ENCODE results near the gene CDH23.

CDH23 gene

GRCh38 chr10:71623098-71623985 lies 226.6 kb downstream of the CDH23 start:
- no peak for DNase-seq (ENCODE audit: low read depth)

- DNase-seq (ENCODE audit: low read depth): no peak
Observed at GRCh38 chr10:71623986-71624291, 227.2 kb downstream of the CDH23 start.

- no peak for DNase-seq (ENCODE audit: low read depth)
Observed at GRCh38 chr10:71625445-71626175, 228.9 kb downstream of the CDH23 start.

GRCh38 chr10:71627230-71627939 lies 230.7 kb downstream of the CDH23 start:
- DNase-seq (ENCODE audit: low read depth): no peak

GRCh38 chr10:71627956-71628355 lies 231.2 kb downstream of the CDH23 start:
- DNase-seq (ENCODE audit: low read depth): no peak

- DNase-seq (ENCODE audit: low read depth): no peak
Observed at GRCh38 chr10:71629131-71629530, 232.4 kb downstream of the CDH23 start.

- DNase-seq (ENCODE audit: low read depth): no peak
Observed at GRCh38 chr10:71630168-71630567, 233.4 kb downstream of the CDH23 start.

GRCh38 chr10:71631007-71631861 lies 234.5 kb downstream of the CDH23 start:
- no peak for DNase-seq (ENCODE audit: low read depth)

GRCh38 chr10:71632200-71632820 lies 235.6 kb downstream of the CDH23 start:
- DNase-seq (ENCODE audit: low read depth): no peak

- DNase-seq (ENCODE audit: low read depth): no peak
Observed at GRCh38 chr10:71632896-71633600, 236.3 kb downstream of the CDH23 start.

- no peak for DNase-seq (ENCODE audit: low read depth)
Observed at GRCh38 chr10:71633920-71634319, 237.2 kb downstream of the CDH23 start.

- DNase-seq (ENCODE audit: low read depth): no peak
Observed at GRCh38 chr10:71634531-71635164, 237.9 kb downstream of the CDH23 start.

GRCh38 chr10:71635251-71635866 lies 238.6 kb downstream of the CDH23 start:
- no peak for DNase-seq (ENCODE audit: low read depth)

GRCh38 chr10:71635867-71636266 lies 239.1 kb downstream of the CDH23 start:
- DNase-seq (ENCODE audit: low read depth): no peak

- DNase-seq (ENCODE audit: low read depth): no peak
Observed at GRCh38 chr10:71636588-71636987, 239.9 kb downstream of the CDH23 start.

- DNase-seq (ENCODE audit: low read depth): no peak
Observed at GRCh38 chr10:71637305-71637704, 240.6 kb downstream of the CDH23 start.

GRCh38 chr10:71638064-71638821 lies 241.5 kb downstream of the CDH23 start:
- DNase-seq (ENCODE audit: low read depth): no peak

GRCh38 chr10:71638822-71639719 lies 242.4 kb downstream of the CDH23 start:
- DNase-seq (ENCODE audit: low read depth): no peak

Measured in stimulated activated CD8-positive, alpha-beta memory T cell treated with anti-CD3 and anti-CD28 coated beads, Interleukin-12 subunit alpha, Interleukin-12 subunit beta, amount 100 ng/mL, for 4 hours (primary cell).